Natural killer cell (primary cell): ENCODE measurements around the gene YIF1A. TPM values are rescaled to one million over a fixed set of nuclear protein-coding genes. Genes with fewer than 3 reads are reported as not detected.

ENCODE experiments used
- ATAC-seq, 3 donors: fragments of 150-1000 bp in 2 of 3; fragments of 200-7000 bp in 1 of 3; cut with Tn5 transposase; 1 replicate in 1 of 3; 2 replicates in 2 of 3; pipeline ENCODE4 v1.10.0; 2021; ENCODE audit warnings: mild to moderate bottlenecking in 2 of 3, moderate library complexity in 2 of 3
- DNase-seq, 2 donors: peaks; one replicate each; pipeline versions ENCODE4 v3.0.0 to v3.0.0-alpha.2; 2013 to 2021; ENCODE audit warnings: mixed read lengths in 1 of 2
- H3K27ac ChIP-seq: one replicate; pipeline ENCODE4 v1.5.1; 2013; ENCODE audit warnings: mild to moderate bottlenecking, low read length
- H3K27me3 ChIP-seq: one replicate; pipeline ENCODE4 v1.6.1; 2013; ENCODE audit warnings: low read length; ENCODE audit not compliant: control insufficient read depth, insufficient read depth
- H3K36me3 ChIP-seq: one replicate; pipeline ENCODE4 v1.6.1; 2013; ENCODE audit warnings: low read length; ENCODE audit not compliant: control insufficient read depth, insufficient read depth
- H3K4me1 ChIP-seq: one replicate; pipeline ENCODE4 v1.6.1; 2013; ENCODE audit warnings: low read length; ENCODE audit not compliant: control insufficient read depth, insufficient read depth
- H3K4me3 ChIP-seq: one replicate; pipeline ENCODE4 v1.5.1; 2013; ENCODE audit warnings: low read length
- H3K9me3 ChIP-seq: one replicate; pipeline ENCODE4 v1.6.1; 2013; ENCODE audit warnings: low read length; ENCODE audit not compliant: control insufficient read depth, insufficient read depth
- H3K27ac Mint-ChIP-seq, 2 donors: one replicate each; pipeline ENCODE4 v1.8.0; 2022; ENCODE audit warnings: mild to moderate bottlenecking in 2 of 2, mixed read lengths in 2 of 2, moderate library complexity in 1 of 2
- H3K27me3 Mint-ChIP-seq, 2 donors: one replicate each; pipeline ENCODE4 v1.8.0; 2022; ENCODE audit warnings: low read depth in 2 of 2, mixed read lengths in 2 of 2
- H3K36me3 Mint-ChIP-seq: one replicate; pipeline ENCODE4 v1.8.0; 2022; ENCODE audit warnings: mixed read lengths
- H3K4me1 Mint-ChIP-seq, 2 donors: one replicate each; pipeline ENCODE4 v1.8.0; 2022; ENCODE audit warnings: mixed read lengths in 2 of 2
- H3K4me3 Mint-ChIP-seq: one replicate; pipeline ENCODE4 v1.8.0; 2022; ENCODE audit warnings: mild to moderate bottlenecking, moderate library complexity, mixed read lengths
- H3K9me3 Mint-ChIP-seq, 2 donors: one replicate each; pipeline ENCODE4 v1.8.0; 2022; ENCODE audit warnings: mixed read lengths in 2 of 2
- WGBS: methylation state at CpG from one replicate; pipeline ENCODE4 v1.1.7; 2013; ENCODE audit warnings: missing lambda C conversion rate; ENCODE audit not compliant: insufficient coverage; 5-methylcytosine and 5-hydroxymethylcytosine counted together
- intact Hi-C: fragments of 100-400 bp; cut with micrococcal nuclease; formaldehyde crosslinking; loops from one replicate; pipeline ENCODE4 v1.14.2; 2022
- total RNA-seq, 4 donors: library from RNA; stranded (reverse); fragments of 120-200 nt in 1 of 4; gene quantifications; one replicate each; pipeline versions ENCODE4 v1.2.3 to v1.2.4, GENCODE V29; 2013 to 2022
- TF ChIP-seq, protein P1 (sequence below): fragments of 200-600 bp; IDR thresholded peaks from one replicate; pipeline ENCODE4 v1.8.0; 2022; ENCODE audit warnings: antibody characterized with exemption

YIF1A gene
- total RNA-seq, 3 donors from 2014 or later (not counting 1 experiment from before 2014, with no cell fraction given), result 21.9 to 28.5 (median 23.6) TPM

DNA sequence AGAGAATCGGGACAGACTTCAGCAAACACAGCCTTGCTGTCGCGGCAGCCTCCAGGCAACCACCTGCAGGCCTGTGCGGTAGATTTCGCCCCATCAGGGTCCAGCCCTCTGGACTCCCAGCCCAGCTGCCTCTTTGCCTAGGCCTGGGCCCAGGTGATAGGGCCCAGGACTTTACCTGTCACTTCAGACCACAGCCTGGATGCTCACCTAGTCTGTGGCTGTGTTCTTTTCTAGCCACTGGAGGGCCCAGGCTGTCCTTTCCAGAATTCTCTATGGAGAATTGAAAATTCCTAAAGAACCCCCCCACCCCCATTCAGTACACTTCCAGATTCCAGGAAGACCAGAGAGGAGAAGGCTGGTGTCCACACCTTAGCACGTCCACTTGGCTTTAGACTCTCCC lies 51.1 kb downstream of the YIF1A start:
- Mint-ChIP-seq H3K4me1 (peaks cover 19 to 26% of the 10 kb centered on the region in 2 donors), H3K4me3 (peak overlapping the region; percentile 52)
- intact Hi-C loops, result no loop called here

DNA sequence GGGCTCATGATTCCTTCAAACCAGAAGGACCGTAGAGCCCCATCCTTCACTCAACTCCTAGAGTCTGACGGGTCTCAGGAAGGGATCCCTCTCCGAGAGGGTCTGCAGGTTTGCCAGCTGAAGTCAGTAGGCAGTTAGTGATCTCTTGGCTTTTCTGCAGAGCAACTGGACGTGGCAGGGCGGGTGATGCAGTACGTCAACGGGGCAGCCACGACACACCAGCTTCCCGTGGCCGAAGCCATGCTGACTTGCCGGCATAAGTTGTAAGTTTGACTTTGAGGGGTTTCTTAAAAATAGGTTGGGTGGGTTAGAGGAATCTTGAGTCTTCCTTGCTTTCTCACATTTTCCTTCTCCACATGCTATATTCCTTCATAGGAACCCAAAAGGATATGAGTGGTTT lies 53.8 kb downstream of the YIF1A start:
- H3K4me3 ChIP-seq, result no peak overlapping the region
- no peak overlapping the region for H3K4me3 Mint-ChIP-seq
- H3K36me3 Mint-ChIP-seq, result peaks cover 13% of the 10 kb centered on the region
- DNase-seq (no peak), ATAC-seq (no peak)
- no peak overlapping the region for H3K27ac ChIP-seq
- no peaks in the 10 kb centered on the region for H3K9me3 ChIP-seq
- TF ChIP-seq, protein P1, sequence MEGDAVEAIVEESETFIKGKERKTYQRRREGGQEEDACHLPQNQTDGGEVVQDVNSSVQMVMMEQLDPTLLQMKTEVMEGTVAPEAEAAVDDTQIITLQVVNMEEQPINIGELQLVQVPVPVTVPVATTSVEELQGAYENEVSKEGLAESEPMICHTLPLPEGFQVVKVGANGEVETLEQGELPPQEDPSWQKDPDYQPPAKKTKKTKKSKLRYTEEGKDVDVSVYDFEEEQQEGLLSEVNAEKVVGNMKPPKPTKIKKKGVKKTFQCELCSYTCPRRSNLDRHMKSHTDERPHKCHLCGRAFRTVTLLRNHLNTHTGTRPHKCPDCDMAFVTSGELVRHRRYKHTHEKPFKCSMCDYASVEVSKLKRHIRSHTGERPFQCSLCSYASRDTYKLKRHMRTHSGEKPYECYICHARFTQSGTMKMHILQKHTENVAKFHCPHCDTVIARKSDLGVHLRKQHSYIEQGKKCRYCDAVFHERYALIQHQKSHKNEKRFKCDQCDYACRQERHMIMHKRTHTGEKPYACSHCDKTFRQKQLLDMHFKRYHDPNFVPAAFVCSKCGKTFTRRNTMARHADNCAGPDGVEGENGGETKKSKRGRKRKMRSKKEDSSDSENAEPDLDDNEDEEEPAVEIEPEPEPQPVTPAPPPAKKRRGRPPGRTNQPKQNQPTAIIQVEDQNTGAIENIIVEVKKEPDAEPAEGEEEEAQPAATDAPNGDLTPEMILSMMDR, result no peak
- peaks cover 38% of the 10 kb centered on the region for H3K4me1 ChIP-seq
- no peak overlapping the region for H3K27ac Mint-ChIP-seq
- no peaks in the 10 kb centered on the region for H3K27me3 ChIP-seq
- H3K9me3 Mint-ChIP-seq, result no peaks in the 10 kb centered on the region
- no peaks in the 10 kb centered on the region for H3K27me3 Mint-ChIP-seq
- intact Hi-C loops, result no loop called here
- WGBS, result 91% methylated on average over 10 of the region's 11 CpGs
- H3K36me3 ChIP-seq, result peaks cover 83% of the 10 kb centered on the region
- H3K4me1 Mint-ChIP-seq, result peaks cover 19 to 26% of the 10 kb centered on the region in 2 donors

More for the DNA sequence above, 51.1 kb downstream of the YIF1A start:
- TF ChIP-seq, protein P1, result no peak
- DNase-seq (no peak), ATAC-seq (peak in 2 of 3 donors; percentile 29 to 33)
- WGBS, result 62% methylated on average over 6 of the region's 6 CpGs
- H3K4me1 ChIP-seq, result peaks cover 44% of the 10 kb centered on the region
- Mint-ChIP-seq H3K27me3 (no peaks in the 10 kb centered on the region), H3K9me3 (no peaks in the 10 kb centered on the region), H3K36me3 (no peaks in the 10 kb centered on the region), H3K27ac (peak overlapping the region; percentile 78 to 81)
- peak overlapping the region; percentile 6 for H3K27ac ChIP-seq
- no peak overlapping the region for H3K4me3 ChIP-seq
- H3K27me3 ChIP-seq, result no peaks in the 10 kb centered on the region
- peaks cover 83% of the 10 kb centered on the region for H3K36me3 ChIP-seq
- no peaks in the 10 kb centered on the region for H3K9me3 ChIP-seq

Other genes with a start within 250 kb of the YIF1A start
- not detected for gene GAL3ST3, start 240.0 kb downstream of the YIF1A start, total RNA-seq
- 100 to 1,000 TPM; 249 to 269 (median 253) TPM for gene SF3B2, start 236.8 kb downstream of the YIF1A start, total RNA-seq
- gene PACS1, start 218.9 kb downstream of the YIF1A start, total RNA-seq, result 100 to 1,000 TPM; 176 to 204 (median 186) TPM
- gene KLC2, start 31.4 kb downstream of the YIF1A start, total RNA-seq, result 10 to 100 TPM; 22.9 to 32.0 (median 27.6) TPM
- gene RAB1B, start 20.5 kb downstream of the YIF1A start, total RNA-seq, result 100 to 1,000 TPM; 116 to 144 (median 132) TPM
- 1 to 10 TPM; 6.3 to 8.8 (median 7.1) TPM for gene CNIH2, start 11.0 kb downstream of the YIF1A start, total RNA-seq
- not detected for gene TMEM151A, start 2.8 kb upstream of the YIF1A start, total RNA-seq
- under 1 TPM; 0.23 to 0.40 (median 0.32) TPM for gene CD248, start 27.9 kb upstream of the YIF1A start, total RNA-seq
- gene RIN1, start 47.3 kb upstream of the YIF1A start, total RNA-seq, result 1 to 10 TPM; 1.3 to 7.9 (median 2.5) TPM
- 10 to 100 TPM; 48.1 to 55.6 (median 48.2) TPM for gene BRMS1, start 56.0 kb upstream of the YIF1A start, total RNA-seq
- 1 to 10 TPM; 2.0 to 4.2 (median 2.5) TPM for gene B4GAT1, start 58.5 kb upstream of the YIF1A start, total RNA-seq
- gene SLC29A2, start 82.6 kb upstream of the YIF1A start, total RNA-seq, result 1 to 10 TPM; 1.5 to 1.8 (median 1.6) TPM
- not detected for gene NPAS4, start 131.9 kb upstream of the YIF1A start, total RNA-seq
- 10 to 100 TPM; 20.7 to 24.2 (median 23.9) TPM for gene MRPL11, start 149.7 kb upstream of the YIF1A start, total RNA-seq
- gene PELI3, start 177.8 kb upstream of the YIF1A start, total RNA-seq, result 1 to 10 TPM; 5.3 to 6.3 (median 5.6) TPM
- gene DPP3, start 191.3 kb upstream of the YIF1A start, total RNA-seq, result 10 to 100 TPM; 37.4 to 42.9 (median 38.6) TPM
- 10 to 100 TPM; 12.5 to 22.5 (median 18.1) TPM for gene BBS1, start 221.5 kb upstream of the YIF1A start, total RNA-seq